ENCODE measurements around the gene FAM163B. TPM values are rescaled to one million over a fixed set of nuclear protein-coding genes. Genes with fewer than 3 reads are reported as not detected.

Gene FAM163B
- total and polyA plus RNA-seq, 2 experiments from 2014 or later = 0.35 to 1.0 TPM

DNA sequence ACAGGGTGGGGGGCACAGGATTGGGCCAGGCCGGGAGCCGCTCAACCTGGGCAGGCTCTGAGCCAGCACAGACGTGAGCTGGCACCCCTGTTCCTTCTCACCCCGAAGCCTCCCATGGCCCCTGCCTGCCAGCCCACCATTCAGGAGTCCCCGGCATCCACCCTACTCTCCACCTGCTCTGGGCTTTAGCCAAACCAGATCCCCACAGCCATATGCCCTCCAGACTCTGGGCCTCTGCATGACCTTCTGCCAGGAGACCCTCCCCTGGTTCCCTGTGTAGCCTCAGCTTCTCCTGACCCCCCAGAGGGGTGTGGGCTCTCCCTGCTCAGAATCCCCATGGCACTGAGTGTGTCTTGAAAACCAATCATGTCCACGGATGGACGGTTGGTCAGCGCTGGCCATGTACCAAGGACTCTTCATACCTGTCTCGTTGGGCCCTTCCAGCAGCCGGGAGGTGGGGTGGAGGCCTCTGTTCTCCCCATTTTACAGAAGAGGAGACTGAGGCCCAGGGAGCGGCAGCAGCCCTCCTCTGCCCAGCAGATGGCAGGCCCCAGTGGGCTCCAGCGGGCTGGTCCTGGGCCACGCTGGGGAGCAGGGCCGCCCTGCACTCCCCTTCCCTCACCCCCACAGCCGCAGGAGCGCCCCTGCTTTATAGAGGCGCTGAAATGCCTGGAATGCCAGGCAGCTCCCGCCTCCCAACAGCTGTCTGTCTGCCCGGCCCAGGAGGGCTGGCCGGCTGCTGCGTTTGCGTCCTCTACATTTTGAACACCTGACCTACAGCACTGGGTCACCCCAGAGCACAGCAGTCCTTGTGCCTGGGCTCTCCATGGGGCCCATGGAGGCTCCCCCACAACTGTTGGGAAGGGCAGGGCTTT, 81.0 kb downstream of the FAM163B start:
- 58% methylated on average over 22 of the region's 22 CpGs for WGBS (ENCODE audit: low lambda C conversion rate, missing lambda C conversion rate)
- Histone ChIP-seq H3K4me3 (no peak overlapping the region), H3K9me3 (ENCODE audit: low read depth) (no peaks in the 10 kb centered on the region), H3K4me2 (peak overlapping the region; percentile 64), H2AFZ (no peak overlapping the region), H3K27ac (no peak overlapping the region), H3K79me2 (no peaks in the 10 kb centered on the region), H3K4me1 (ENCODE audit: insufficient read depth) (peaks cover 34% of the 10 kb centered on the region), H4K20me1 (ENCODE audit: insufficient read depth, poor library complexity, severe bottlenecking) (no peaks in the 10 kb centered on the region), H3K36me3 (replicated peaks; ENCODE audit: insufficient read depth, low read depth) (no peaks in the 10 kb centered on the region), H3K9me2 (replicated peaks; ENCODE audit: insufficient read depth) (no peaks in the 10 kb centered on the region), H3K27me3 (no peaks in the 10 kb centered on the region)
- TF ChIP-seq CTCF (IDR thresholded peaks at IDR 0.05; ENCODE audit: poor library complexity) = no peak
- no peak for TF ChIP-seq EZH2 (IDR thresholded peaks at IDR 0.05; ENCODE audit: borderline replicate concordance)
- no peak for TF ChIP-seq EZH2phosphoT487 (IDR thresholded peaks at IDR 0.05; ENCODE audit: low read depth, severe bottlenecking, unreplicated experiment)
- DNase-seq (ENCODE audit: low spot score) = no peak

DNA sequence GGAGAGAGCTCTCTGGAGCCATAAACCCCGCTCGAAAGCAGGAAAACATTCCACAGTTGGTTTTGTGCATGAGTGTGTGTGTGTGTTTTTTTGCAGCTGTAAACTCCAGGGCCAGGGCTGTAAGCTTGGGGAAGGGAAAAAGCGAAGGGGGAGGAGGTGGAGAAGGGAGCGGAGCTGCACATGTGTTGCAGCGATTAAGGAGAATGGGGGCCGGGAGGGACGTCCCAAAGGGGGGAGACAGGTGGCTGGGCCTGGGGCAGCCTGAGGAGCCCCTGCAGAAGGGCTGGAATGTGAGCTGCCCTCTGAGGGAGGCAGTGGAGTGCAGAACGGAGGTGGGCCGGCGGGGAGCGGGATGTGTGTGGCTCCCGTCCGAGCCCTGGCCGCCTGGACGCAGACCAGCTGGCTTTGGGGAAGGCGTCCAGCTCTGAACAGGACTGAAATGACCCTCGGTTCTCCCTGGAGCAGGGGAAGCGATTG, 81.7 kb downstream of the FAM163B start:
- Histone ChIP-seq H3K27me3 (no peaks in the 10 kb centered on the region), H3K4me3 (no peak overlapping the region), H3K4me1 (ENCODE audit: insufficient read depth) (peaks cover 34% of the 10 kb centered on the region), H3K9me3 (ENCODE audit: low read depth) (no peaks in the 10 kb centered on the region), H4K20me1 (ENCODE audit: insufficient read depth, poor library complexity, severe bottlenecking) (no peaks in the 10 kb centered on the region), H3K9me2 (replicated peaks; ENCODE audit: insufficient read depth) (no peaks in the 10 kb centered on the region), H2AFZ (no peak overlapping the region), H3K4me2 (peak overlapping the region; percentile 64), H3K36me3 (replicated peaks; ENCODE audit: insufficient read depth, low read depth) (no peaks in the 10 kb centered on the region), H3K27ac (peak overlapping the region; percentile 72), H3K79me2 (no peaks in the 10 kb centered on the region)
- whole genome bisulfite sequencing (ENCODE audit: low lambda C conversion rate, missing lambda C conversion rate) = 41% methylated on average over 12 of the region's 18 CpGs
- TF ChIP-seq EZH2 (IDR thresholded peaks at IDR 0.05; ENCODE audit: borderline replicate concordance) (no peak), EZH2phosphoT487 (IDR thresholded peaks at IDR 0.05; ENCODE audit: low read depth, severe bottlenecking, unreplicated experiment) (no peak), CTCF (IDR thresholded peaks at IDR 0.05; ENCODE audit: poor library complexity) (no peak)
- peak; percentile 54 for DNase-seq (ENCODE audit: low spot score)

Other genes with a start within 250 kb of the FAM163B start
- 354 and 374 TPM in 2 replicates for gene SURF4, start 233.3 kb downstream of the FAM163B start, total RNA-seq
- gene SURF4, start 233.3 kb downstream of the FAM163B start, polyA plus RNA-seq = 294 and 360 TPM in 2 replicates
- gene STKLD1, start 233.0 kb downstream of the FAM163B start, total RNA-seq = 0.10 and 0.48 TPM in 2 replicates
- gene STKLD1, start 233.0 kb downstream of the FAM163B start, polyA plus RNA-seq = 1.6 and 2.5 TPM in 2 replicates
- 16.6 and 19.4 TPM in 2 replicates for gene REXO4, start 191.4 kb downstream of the FAM163B start, total RNA-seq
- gene REXO4, start 191.4 kb downstream of the FAM163B start, polyA plus RNA-seq = 17.2 and 18.0 TPM in 2 replicates
- gene ADAMTS13, start 187.0 kb downstream of the FAM163B start, total RNA-seq = 1.5 and 6.8 TPM in 2 replicates
- 6.5 and 11.4 TPM in 2 replicates for gene ADAMTS13, start 187.0 kb downstream of the FAM163B start, polyA plus RNA-seq
- 31.5 and 37.8 TPM in 2 replicates for gene CACFD1, start 149.4 kb downstream of the FAM163B start, total RNA-seq
- 49.2 and 50.4 TPM in 2 replicates for gene CACFD1, start 149.4 kb downstream of the FAM163B start, polyA plus RNA-seq
- 5.7 and 7.3 TPM in 2 replicates for gene SLC2A6, start 130.3 kb downstream of the FAM163B start, total RNA-seq
- 10.6 and 14.8 TPM in 2 replicates for gene SLC2A6, start 130.3 kb downstream of the FAM163B start, polyA plus RNA-seq
- not detected in 2 replicates for gene MYMK, start 84.4 kb downstream of the FAM163B start, total RNA-seq
- 0.91 and 1.3 TPM in 2 replicates for gene MYMK, start 84.4 kb downstream of the FAM163B start, polyA plus RNA-seq
- gene ADAMTSL2, start 74.7 kb downstream of the FAM163B start, total RNA-seq = 2.2 and 2.7 TPM in 2 replicates
- gene ADAMTSL2, start 74.7 kb downstream of the FAM163B start, polyA plus RNA-seq = 1.5 and 2.3 TPM in 2 replicates
- not detected in 2 replicates for gene DBH, start 27.0 kb upstream of the FAM163B start, total RNA-seq
- 0.32 and 0.44 TPM in 2 replicates for gene DBH, start 27.0 kb upstream of the FAM163B start, polyA plus RNA-seq
- 6.7 and 9.8 TPM in 2 replicates for gene SARDH, start 129.0 kb upstream of the FAM163B start, total RNA-seq
- gene SARDH, start 129.0 kb upstream of the FAM163B start, polyA plus RNA-seq = 7.5 and 8.1 TPM in 2 replicates

Data from hepatocyte (in vitro differentiated cells).